Upper lobe of right lung (tissue), 1 donor: ENCODE data around the gene MICALL1. TPM values are rescaled to one million over a fixed set of nuclear protein-coding genes. Genes with fewer than 3 reads are reported as not detected.

ENCODE experiments used
- ATAC-seq: fragments of 200-7000 bp; cut with Tn5 transposase; one replicate; pipeline ENCODE4 v1.9.1; 2020; ENCODE audit warnings: mild to moderate bottlenecking, moderate library complexity
- DNase-seq: peaks from one replicate; pipeline ENCODE4 v3.0.0-alpha.2; 2020
- H3K27ac ChIP-seq: fragments of 200-600 bp; one replicate; pipeline ENCODE4 v1.8.0; 2022
- H3K27me3 ChIP-seq: fragments of 200-600 bp; one replicate; pipeline ENCODE4 v1.8.0; 2022; ENCODE audit warnings: mild to moderate bottlenecking
- H3K36me3 ChIP-seq: fragments of 200-600 bp; one replicate; pipeline ENCODE4 v1.8.0; 2022
- H3K4me1 ChIP-seq: fragments of 200-600 bp; one replicate; pipeline ENCODE4 v1.8.0; 2022
- H3K4me3 ChIP-seq: fragments of 200-600 bp; one replicate; pipeline ENCODE4 v1.8.0; 2022; ENCODE audit warnings: mild to moderate bottlenecking
- H3K9me3 ChIP-seq: fragments of 200-600 bp; one replicate; pipeline ENCODE4 v1.8.0; 2022
- intact Hi-C: fragments of 100-400 bp; cut with DNase I; formaldehyde crosslinking; loops from one replicate; pipeline ENCODE4 v1.11.0; 2022
- microRNA-seq: library from miRNA; unstranded; fragments of <30 nt; microRNA quantifications from one replicate; pipeline ENCODE4 v1.2.0, GENCODE V29; 2020; ENCODE audit warnings: borderline microRNAs expressed
- total RNA-seq: library from RNA; stranded (reverse); fragmentation: NEBNext Ultra II Directional; extraction: Animal tissue kit (Norgen Biotek cat#: 25700); gene quantifications from one replicate; pipeline ENCODE4 v1.2.1, GENCODE V29; 2021
- TF ChIP-seq, protein P1 (sequence below): fragments of 200-600 bp; IDR thresholded peaks from one replicate; pipeline ENCODE4 v1.8.0; 2022; ENCODE audit warnings: antibody characterized with exemption
- donor health status: DM: no; HTN: yes; CAD: no; lungs with severe emphysema.

MICALL1 gene
- total RNA-seq, 1 donor from 2014 or later, result 37.4 TPM

DNA sequence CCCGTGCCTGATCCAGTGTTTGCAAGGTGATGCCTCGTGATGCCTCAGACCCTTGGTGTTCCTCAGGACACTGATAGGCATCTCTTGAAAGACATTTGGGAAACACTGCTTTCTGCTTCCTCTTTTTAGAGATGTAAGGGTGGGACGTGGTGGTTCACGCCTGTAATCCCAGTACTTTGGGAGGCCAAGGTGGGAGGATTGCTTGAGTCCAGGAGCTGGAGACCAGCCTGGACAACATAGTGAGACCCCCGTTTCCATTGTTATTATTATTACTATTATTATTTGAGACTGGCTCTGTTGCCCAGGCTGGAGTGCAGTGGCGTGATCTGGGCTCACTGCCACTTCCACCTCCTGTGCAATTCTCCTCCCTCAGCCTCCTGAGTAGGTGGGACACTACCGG lies 84.8 kb downstream of the MICALL1 start:
- H3K4me1 ChIP-seq, result no peaks in the 10 kb centered on the region
- intact Hi-C loops, result no loop called here
- no peak overlapping the region for H3K4me3 ChIP-seq
- ATAC-seq (no peak), DNase-seq (no peak)
- TF ChIP-seq, protein P1, sequence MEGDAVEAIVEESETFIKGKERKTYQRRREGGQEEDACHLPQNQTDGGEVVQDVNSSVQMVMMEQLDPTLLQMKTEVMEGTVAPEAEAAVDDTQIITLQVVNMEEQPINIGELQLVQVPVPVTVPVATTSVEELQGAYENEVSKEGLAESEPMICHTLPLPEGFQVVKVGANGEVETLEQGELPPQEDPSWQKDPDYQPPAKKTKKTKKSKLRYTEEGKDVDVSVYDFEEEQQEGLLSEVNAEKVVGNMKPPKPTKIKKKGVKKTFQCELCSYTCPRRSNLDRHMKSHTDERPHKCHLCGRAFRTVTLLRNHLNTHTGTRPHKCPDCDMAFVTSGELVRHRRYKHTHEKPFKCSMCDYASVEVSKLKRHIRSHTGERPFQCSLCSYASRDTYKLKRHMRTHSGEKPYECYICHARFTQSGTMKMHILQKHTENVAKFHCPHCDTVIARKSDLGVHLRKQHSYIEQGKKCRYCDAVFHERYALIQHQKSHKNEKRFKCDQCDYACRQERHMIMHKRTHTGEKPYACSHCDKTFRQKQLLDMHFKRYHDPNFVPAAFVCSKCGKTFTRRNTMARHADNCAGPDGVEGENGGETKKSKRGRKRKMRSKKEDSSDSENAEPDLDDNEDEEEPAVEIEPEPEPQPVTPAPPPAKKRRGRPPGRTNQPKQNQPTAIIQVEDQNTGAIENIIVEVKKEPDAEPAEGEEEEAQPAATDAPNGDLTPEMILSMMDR, result no peak
- no peaks in the 10 kb centered on the region for H3K9me3 ChIP-seq
- no peak overlapping the region for H3K27ac ChIP-seq
- H3K27me3 ChIP-seq, result no peaks in the 10 kb centered on the region
- H3K36me3 ChIP-seq, result no peaks in the 10 kb centered on the region

DNA sequence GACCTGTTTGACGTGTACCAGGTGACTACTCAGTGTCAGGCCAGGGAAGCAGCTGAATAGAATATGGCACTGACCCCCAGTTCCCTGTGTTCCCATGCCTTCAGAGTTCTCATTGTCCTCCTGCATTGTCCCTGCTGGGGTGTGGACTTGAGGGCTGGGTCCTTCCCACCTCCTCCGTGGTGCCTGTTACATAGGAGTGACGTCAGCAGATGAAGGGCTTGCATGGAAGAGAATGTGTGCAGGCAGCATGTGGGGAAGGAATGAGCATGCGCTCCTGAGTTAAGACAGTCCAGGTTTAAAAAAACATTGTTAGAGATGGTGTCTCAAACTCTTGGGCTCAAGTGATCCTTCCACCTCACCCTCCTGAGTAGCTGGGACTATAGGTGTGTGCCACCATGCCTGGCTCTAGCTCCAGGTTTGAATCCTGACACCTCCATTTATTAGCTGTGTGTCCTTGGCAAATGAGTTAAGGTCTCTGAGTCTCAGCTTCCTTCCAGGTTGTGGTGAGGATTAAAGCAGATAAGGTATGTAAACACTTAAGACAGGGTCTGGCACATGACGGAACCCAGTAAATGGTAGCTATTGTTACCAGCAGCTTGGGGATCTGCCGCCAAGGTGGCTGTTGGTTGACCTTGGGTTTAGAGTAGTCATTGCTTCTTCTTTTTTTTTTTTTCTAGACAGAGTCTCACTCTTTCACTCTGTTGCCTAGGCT lies 85.8 kb downstream of the MICALL1 start:
- intact Hi-C loops, result no loop called here
- no peak for ATAC-seq

More for the DNA sequence above, 85.8 kb downstream of the MICALL1 start:
- TF ChIP-seq, protein P1, result no peak
- no peaks in the 10 kb centered on the region for H3K9me3 ChIP-seq
- H3K36me3 ChIP-seq, result no peaks in the 10 kb centered on the region
- no peak overlapping the region for H3K27ac ChIP-seq
- no peaks in the 10 kb centered on the region for H3K4me1 ChIP-seq
- no peak overlapping the region for H3K4me3 ChIP-seq
- no peak for DNase-seq
- H3K27me3 ChIP-seq, result no peaks in the 10 kb centered on the region

Small RNA genes within 50 kb of the gene (microRNA-seq; reads per million reads assigned to microRNA genes)
- gene MIR4534 (not detected), gene MIR6820 (not detected)

Other genes starting within 250 kb of the MICALL1 start
- gene PDXP, start 247.6 kb upstream of the MICALL1 start, total RNA-seq, result 6.1 TPM
- gene LGALS1, start 230.7 kb upstream of the MICALL1 start, total RNA-seq, result 340 TPM
- 21.6 TPM for gene NOL12, start 220.0 kb upstream of the MICALL1 start, total RNA-seq
- gene TRIOBP, start 209.2 kb upstream of the MICALL1 start, total RNA-seq, result 85.0 TPM
- gene GCAT, start 98.4 kb upstream of the MICALL1 start, total RNA-seq, result 8.8 TPM
- gene GALR3, start 82.9 kb upstream of the MICALL1 start, total RNA-seq, result not detected
- gene ANKRD54, start 62.0 kb upstream of the MICALL1 start, total RNA-seq, result 18.2 TPM
- 369 TPM for gene EIF3L, start 56.9 kb upstream of the MICALL1 start, total RNA-seq
- not detected for gene C22orf23, start 47.3 kb downstream of the MICALL1 start, total RNA-seq
- 49.0 TPM for gene POLR2F, start 47.4 kb downstream of the MICALL1 start, total RNA-seq
- not detected for gene SOX10, start 78.3 kb downstream of the MICALL1 start, total RNA-seq
- gene PICK1, start 151.1 kb downstream of the MICALL1 start, total RNA-seq, result 31.8 TPM
- not detected for gene SLC16A8, start 177.9 kb downstream of the MICALL1 start, total RNA-seq
- 0.29 TPM for gene BAIAP2L2, start 204.4 kb downstream of the MICALL1 start, total RNA-seq